ENCODE measurements around the gene BANF2. TPM values are rescaled to one million over a fixed set of nuclear protein-coding genes. Genes with fewer than 3 reads are reported as not detected.

The BANF2 gene
- total RNA-seq, 3 donors from 2014 or later: not detected

GRCh38 chr20:17722493-17723300 lies 22.9 kb downstream of the BANF2 start:
- Histone ChIP-seq H3K36me3 (no peaks in the 10 kb centered on the region), H3K27ac (no peak overlapping the region), H3K9me3 (no peaks in the 10 kb centered on the region), H3K4me1 (no peaks in the 10 kb centered on the region), H3K4me3 (no peak overlapping the region), H3K27me3 (no peaks in the 10 kb centered on the region)
- intact Hi-C loops (cut with DNase I; ENCODE audit: low total_unique reads): no loop called here
- no peak for TF ChIP-seq POLR2A (IDR thresholded peaks at IDR 0.05)
- TF ChIP-seq POLR2AphosphoS5 (IDR thresholded peaks at IDR 0.05): no peak
- TF ChIP-seq, protein P1, sequence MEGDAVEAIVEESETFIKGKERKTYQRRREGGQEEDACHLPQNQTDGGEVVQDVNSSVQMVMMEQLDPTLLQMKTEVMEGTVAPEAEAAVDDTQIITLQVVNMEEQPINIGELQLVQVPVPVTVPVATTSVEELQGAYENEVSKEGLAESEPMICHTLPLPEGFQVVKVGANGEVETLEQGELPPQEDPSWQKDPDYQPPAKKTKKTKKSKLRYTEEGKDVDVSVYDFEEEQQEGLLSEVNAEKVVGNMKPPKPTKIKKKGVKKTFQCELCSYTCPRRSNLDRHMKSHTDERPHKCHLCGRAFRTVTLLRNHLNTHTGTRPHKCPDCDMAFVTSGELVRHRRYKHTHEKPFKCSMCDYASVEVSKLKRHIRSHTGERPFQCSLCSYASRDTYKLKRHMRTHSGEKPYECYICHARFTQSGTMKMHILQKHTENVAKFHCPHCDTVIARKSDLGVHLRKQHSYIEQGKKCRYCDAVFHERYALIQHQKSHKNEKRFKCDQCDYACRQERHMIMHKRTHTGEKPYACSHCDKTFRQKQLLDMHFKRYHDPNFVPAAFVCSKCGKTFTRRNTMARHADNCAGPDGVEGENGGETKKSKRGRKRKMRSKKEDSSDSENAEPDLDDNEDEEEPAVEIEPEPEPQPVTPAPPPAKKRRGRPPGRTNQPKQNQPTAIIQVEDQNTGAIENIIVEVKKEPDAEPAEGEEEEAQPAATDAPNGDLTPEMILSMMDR (IDR thresholded peaks at IDR 0.05): no peak
- no peak for DNase-seq (ENCODE audit: low spot score in 2 of 2)

- Histone ChIP-seq H3K27me3 (no peaks in the 10 kb centered on the region), H3K27ac (no peak overlapping the region), H3K4me1 (no peaks in the 10 kb centered on the region), H3K4me3 (no peak overlapping the region), H3K9me3 (no peaks in the 10 kb centered on the region), H3K36me3 (no peaks in the 10 kb centered on the region)
- intact Hi-C loops (cut with DNase I; ENCODE audit: low total_unique reads): no loop called here
- DNase-seq (ENCODE audit: low spot score in 2 of 2): no peak
- TF ChIP-seq POLR2AphosphoS5 (IDR thresholded peaks at IDR 0.05) (no peak), POLR2A (IDR thresholded peaks at IDR 0.05) (no peak)
- TF ChIP-seq, protein P1 (IDR thresholded peaks at IDR 0.05): no peak
These were observed 23.5 kb downstream of the BANF2 start for GRCh38 chr20:17723301-17723691.

- intact Hi-C loops (cut with DNase I; ENCODE audit: low total_unique reads): no loop called here
- no peak for DNase-seq (ENCODE audit: low spot score in 2 of 2)
- Histone ChIP-seq H3K36me3 (no peaks in the 10 kb centered on the region), H3K4me1 (no peaks in the 10 kb centered on the region), H3K27me3 (no peaks in the 10 kb centered on the region), H3K4me3 (no peak overlapping the region), H3K27ac (no peak overlapping the region), H3K9me3 (no peaks in the 10 kb centered on the region)
- TF ChIP-seq POLR2A (IDR thresholded peaks at IDR 0.05): no peak
- TF ChIP-seq, protein P1 (IDR thresholded peaks at IDR 0.05): no peak
- no peak for TF ChIP-seq POLR2AphosphoS5 (IDR thresholded peaks at IDR 0.05)
These were observed 25.5 kb downstream of the BANF2 start for GRCh38 chr20:17725094-17725835.

DNA sequence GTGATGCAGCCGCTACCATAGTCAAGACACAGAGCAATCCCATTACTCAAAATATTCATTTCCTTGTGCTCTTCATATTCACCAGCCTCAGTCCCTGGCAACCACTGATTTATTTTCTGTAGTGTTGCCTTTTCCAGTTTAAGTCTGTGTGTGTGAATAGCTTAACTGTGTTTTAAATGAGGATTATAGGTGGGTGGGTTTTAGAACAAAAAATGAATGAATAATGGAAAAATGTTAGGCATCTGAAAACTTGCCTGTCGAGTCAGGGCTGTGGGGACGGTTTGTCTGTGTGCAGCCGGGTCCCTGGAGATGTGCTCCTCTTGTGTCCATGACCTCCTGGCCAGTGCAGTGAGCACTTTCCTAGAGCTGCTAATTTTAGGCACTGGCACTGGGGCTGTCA lies 27.1 kb downstream of the BANF2 start:
- no peak overlapping the region for H3K27ac ChIP-seq
- H3K9me3 ChIP-seq: no peaks in the 10 kb centered on the region
- TF ChIP-seq POLR2AphosphoS5 (IDR thresholded peaks at IDR 0.05) (no peak), POLR2A (IDR thresholded peaks at IDR 0.05) (no peak)
- TF ChIP-seq, protein P1 (IDR thresholded peaks at IDR 0.05): no peak
- no peaks in the 10 kb centered on the region for H3K36me3 ChIP-seq
- H3K27me3 ChIP-seq: no peaks in the 10 kb centered on the region
- no peak for DNase-seq (ENCODE audit: low spot score in 2 of 2)
- H3K4me1 ChIP-seq: no peaks in the 10 kb centered on the region
- intact Hi-C loops (cut with DNase I; ENCODE audit: low total_unique reads): no loop called here
- no peak overlapping the region for H3K4me3 ChIP-seq

DNA sequence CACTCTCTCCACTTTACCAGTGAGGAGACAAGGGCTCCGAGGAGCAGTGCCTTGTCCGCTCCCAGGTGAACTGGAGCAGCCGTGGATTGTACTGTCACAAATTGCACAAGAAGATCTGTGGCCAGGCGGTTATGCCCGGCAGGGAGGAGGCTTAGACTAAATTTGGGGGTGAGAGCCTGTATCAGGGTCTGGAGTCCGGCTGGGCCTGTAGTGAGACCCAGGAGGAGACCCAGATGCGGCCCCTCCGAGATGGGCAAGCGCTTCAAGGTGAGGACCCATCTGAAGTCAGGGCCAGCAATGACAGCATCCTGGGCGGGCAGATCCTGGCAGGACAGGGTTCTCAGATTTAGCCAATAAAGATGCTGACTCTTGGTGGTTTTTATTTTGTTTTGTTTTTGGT lies 27.6 kb downstream of the BANF2 start:
- TF ChIP-seq POLR2AphosphoS5 (IDR thresholded peaks at IDR 0.05): no peak
- Histone ChIP-seq H3K4me3 (no peak overlapping the region), H3K36me3 (no peaks in the 10 kb centered on the region), H3K27ac (no peak overlapping the region), H3K9me3 (no peaks in the 10 kb centered on the region), H3K27me3 (no peaks in the 10 kb centered on the region), H3K4me1 (no peaks in the 10 kb centered on the region)
- no peak for DNase-seq (ENCODE audit: low spot score in 2 of 2)
- intact Hi-C loops (cut with DNase I; ENCODE audit: low total_unique reads): no loop called here
